LNCAP (cell line): ENCODE measurements around the gene MPO.

ENCODE experiments used
- TF ChIP-seq, protein P1 (sequence below): fragments of 450-650 bp; IDR thresholded peaks from 2 replicates; pipeline ENCODE4 v1.5.1; 2017; ENCODE audit warnings: mild to moderate bottlenecking

MPO gene

DNA sequence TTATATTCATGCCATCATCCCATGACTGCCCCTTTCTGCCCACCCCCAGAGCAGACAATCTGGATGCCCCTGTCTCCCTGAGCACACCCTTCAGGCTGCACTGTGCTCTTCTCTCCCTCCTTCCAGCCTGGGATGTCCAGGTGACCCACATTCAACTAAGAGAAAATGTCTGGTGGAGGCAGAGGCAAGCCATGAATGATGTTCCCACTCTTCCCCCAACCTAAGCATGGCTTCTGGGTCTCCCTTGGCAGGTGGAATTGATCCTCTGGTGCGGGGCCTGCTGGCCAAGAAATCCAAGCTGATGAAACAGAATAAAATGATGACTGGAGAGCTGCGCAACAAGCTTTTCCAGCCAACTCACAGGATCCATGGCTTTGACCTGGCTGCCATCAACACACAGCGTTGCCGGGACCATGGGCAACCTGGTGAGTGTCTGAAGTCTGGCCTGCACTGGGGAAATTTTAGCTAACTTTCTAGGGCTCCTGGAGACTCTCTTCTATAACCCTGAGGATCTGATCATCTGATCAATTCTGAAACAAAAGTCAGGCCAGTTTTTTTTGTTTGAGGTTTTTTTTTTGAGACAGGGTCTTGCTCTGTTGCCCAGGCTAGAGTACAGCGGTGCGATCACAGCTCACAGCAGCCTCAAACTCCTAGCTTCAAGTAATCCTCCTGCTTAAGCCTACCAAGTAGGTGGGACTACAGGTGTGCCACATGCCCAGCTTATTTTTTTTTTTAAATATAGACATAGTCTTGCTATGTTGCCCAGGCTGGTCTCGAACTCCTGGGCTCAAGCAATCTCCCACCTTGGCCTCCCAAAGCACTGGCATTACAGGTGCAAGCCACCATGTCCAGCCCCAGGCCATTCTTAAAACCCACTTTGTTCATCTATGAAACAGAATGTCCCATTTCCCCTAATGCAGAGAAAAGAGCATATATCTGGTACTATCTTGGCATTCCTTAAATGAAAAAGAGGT is 14.5 kb downstream of the MPO start:
- TF ChIP-seq, protein P1, sequence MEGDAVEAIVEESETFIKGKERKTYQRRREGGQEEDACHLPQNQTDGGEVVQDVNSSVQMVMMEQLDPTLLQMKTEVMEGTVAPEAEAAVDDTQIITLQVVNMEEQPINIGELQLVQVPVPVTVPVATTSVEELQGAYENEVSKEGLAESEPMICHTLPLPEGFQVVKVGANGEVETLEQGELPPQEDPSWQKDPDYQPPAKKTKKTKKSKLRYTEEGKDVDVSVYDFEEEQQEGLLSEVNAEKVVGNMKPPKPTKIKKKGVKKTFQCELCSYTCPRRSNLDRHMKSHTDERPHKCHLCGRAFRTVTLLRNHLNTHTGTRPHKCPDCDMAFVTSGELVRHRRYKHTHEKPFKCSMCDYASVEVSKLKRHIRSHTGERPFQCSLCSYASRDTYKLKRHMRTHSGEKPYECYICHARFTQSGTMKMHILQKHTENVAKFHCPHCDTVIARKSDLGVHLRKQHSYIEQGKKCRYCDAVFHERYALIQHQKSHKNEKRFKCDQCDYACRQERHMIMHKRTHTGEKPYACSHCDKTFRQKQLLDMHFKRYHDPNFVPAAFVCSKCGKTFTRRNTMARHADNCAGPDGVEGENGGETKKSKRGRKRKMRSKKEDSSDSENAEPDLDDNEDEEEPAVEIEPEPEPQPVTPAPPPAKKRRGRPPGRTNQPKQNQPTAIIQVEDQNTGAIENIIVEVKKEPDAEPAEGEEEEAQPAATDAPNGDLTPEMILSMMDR, result no peak

DNA sequence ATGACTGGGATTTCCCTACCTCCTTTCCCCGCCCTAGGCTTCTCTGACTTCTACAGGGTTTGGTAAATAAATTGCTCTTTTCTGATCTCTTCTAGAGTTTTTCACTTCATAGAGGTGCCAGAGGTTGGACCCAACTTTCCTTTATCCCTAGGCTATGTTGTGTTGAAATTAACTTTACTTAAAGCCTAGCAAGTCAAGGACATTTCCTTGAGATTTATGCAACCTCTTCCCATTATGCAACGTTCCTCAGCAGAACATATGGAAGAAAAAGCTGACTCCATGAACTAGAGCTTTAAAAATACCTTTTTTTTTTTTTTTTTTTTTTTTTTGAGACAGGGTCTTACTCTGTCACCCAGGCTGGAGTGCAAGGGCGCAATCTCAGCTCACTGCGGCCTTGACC is 15.5 kb downstream of the MPO start:
- TF ChIP-seq, protein P1, result no peak

DNA sequence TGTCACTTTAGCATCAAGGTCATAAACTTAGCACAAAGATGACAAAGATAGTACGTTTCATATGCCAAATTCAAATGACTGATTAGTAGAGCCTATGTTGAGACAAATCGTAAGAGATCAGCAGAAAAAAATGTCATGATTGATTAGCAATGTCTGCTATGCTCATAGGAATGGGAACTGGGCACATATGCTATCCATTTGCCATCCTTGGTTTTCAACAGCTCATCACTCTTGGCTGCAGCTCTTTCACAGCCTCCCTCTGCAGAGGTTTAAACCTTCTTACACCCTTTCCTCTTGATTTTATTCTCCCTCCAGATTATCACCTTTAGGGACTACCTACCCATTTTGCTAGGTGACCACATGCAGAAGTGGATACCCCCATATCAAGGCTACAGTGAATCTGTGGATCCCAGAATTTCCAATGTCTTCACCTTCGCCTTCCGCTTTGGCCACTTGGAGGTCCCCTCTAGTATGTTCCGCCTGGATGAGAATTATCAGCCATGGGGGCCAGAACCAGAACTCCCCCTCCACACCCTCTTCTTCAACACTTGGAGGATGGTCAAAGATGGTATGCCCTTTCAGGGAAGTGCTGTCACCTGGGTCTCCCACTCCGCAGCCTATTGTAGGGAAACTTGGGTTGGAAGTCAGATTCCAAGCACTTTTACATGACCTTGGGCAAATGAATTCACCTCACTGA is 16.2 kb downstream of the MPO start:
- TF ChIP-seq, protein P1, result no peak

DNA sequence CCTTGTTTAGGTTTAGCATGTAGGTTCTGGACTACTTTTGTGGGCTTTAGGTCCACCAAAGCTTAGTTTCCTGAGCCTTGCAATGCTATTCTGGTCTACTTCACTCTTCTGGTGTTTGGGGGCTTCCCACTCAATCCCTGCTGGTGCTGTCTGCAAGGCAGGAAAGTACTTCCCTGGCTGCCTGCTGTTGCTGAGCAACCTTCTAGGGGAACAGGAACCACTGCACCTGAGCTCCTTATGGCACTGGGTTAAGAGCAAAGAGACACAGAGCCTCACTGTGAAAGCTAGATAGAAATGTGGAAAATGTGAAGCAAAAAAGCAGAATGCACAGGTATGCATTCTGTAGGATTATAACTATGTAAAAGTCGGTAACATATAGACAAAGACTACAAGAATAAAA is 17.0 kb downstream of the MPO start:
- TF ChIP-seq, protein P1, result no peak

DNA sequence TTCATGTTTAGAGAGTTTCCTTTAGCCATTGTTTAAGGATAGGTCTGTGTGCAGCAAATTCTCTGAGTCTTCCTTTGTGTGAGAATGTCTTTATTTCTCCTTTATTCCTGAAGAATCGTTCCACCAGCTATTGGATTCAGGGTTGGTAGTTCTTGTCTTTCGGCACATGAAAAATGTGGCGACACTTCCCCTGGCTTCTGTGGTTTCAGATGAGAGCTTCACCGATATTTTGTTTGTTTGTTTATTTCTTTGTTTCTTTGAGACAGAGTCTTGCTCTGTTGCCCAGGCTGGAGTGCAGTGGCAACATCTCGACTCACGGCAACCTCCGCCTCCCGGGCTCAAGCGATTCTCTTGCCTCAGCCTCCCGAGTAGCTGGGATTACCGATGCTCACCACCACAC is 18.6 kb downstream of the MPO start:
- TF ChIP-seq, protein P1, result no peak

DNA sequence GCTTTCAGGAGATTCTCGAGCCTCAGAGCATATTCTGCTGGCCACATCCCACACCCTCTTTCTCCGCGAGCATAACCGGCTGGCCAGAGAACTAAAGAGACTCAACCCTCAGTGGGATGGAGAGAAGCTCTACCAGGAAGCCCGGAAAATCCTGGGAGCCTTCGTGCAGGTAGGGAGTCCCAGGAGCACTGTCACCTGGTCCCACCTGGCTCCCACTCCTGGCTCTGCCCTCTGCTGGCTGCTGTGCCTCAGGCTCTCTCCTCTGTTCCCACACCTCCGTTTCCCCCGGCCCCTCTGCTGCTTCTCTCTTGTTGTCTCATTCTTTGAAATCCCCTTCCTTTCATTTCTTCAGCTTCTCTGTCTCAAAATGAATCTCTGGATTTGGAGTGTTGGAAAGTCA is 25.9 kb downstream of the MPO start:
- TF ChIP-seq, protein P1, result peak; percentile 19; the same call in 1 of the 2 replicates

DNA sequence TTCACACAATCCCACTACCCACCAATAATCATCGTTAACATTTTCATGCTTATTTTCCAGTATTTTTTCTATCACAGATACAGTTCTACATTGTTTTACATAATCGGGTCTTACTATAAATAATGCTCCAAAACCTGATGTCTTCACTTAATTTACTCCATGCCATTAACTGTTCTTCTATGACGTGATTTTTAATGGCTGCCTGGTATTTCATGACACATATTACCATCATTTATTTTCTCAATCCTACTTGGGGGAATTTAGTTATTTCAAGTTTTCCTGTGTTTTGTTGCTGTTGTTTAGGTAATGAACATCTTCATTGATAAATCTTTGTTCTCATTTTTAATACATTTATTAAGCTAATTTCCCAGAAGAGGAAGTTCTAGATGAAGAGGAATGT is 27.7 kb downstream of the MPO start:
- TF ChIP-seq, protein P1, result no peak
